Measurements from ENCODE around the gene CT45A7.
"Not testable (repeated sequence)": the region's sequence is repeated elsewhere in the genome, so short reads cannot be mapped to it uniquely, and the experiment has no call there.

The CT45A7 gene, protein sequence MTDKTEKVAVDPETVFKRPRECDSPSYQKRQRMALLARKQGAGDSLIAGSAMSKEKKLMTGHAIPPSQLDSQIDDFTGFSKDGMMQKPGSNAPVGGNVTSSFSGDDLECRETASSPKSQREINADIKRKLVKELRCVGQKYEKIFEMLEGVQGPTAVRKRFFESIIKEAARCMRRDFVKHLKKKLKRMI

DNA sequence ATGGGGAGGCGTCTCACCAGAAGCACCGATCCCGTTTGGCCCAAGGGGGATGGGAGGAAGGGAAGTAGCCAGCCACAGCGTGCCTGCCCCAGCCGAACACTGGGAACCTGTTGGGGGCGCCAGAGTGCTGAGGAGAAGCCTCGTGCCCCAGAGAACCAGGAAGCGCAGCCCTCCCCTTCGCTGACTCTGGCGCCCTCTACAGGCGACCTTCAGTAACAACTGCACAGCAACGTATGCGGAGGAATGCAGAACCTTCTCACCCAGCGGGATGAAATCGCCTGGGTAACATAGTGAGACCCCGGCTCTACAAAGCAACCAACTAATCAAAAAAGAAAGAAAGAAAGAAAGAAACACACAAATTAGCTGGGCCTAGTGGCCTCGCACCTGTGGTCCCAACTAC, at the start of gene CT45A7:
Gene CT45A7, minus strand, starts transcription at position 101 of the 400 bp plus-strand sequence. CDS start 3,747 bp downstream, outside the sequence.
- not testable (repeated sequence) for DNase-seq

DNA sequence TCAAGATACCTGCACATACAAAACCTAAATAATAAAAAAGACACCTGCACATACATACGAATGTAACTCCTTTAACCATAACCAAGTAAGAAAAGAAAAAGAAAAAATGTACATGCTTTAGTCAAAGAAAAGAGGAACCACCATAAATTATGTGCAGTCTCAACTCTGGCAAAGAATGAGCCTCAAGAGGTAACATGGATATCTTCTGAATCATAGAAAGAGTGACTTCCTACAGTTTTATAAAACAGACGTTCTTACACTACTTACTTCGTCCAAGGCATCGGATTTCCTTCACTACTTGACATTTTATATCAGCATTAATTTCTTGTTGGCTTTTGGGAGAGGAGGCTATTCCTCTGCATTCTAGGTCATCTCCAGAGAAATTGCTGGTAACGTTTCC, 45.7 kb upstream of the CT45A7 start:
- DNase-seq = not testable (repeated sequence)

DNA sequence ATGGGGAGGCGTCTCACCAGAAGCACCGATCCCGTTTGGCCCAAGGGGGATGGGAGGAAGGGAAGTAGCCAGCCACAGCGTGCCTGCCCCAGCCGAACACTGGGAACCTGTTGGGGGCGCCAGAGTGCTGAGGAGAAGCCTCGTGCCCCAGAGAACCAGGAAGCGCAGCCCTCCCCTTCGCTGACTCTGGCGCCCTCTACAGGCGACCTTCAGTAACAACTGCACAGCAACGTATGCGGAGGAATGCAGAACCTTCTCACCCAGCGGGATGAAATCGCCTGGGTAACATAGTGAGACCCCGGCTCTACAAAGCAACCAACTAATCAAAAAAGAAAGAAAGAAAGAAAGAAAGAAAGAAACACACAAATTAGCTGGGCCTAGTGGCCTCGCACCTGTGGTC, 34.6 kb upstream of the CT45A7 start, which contains the start of gene CT45A9:
Gene CT45A9, minus strand, starts transcription at position 101 of the 400 bp plus-strand sequence. CDS start 3,751 bp downstream, outside the sequence.
- not testable (repeated sequence) for DNase-seq

DNA sequence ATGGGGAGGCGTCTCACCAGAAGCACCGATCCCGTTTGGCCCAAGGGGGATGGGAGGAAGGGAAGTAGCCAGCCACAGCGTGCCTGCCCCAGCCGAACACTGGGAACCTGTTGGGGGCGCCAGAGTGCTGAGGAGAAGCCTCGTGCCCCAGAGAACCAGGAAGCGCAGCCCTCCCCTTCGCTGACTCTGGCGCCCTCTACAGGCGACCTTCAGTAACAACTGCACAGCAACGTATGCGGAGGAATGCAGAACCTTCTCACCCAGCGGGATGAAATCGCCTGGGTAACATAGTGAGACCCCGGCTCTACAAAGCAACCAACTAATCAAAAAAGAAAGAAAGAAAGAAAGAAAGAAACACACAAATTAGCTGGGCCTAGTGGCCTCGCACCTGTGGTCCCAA, 17.4 kb upstream of the CT45A7 start, which contains the start of gene CT45A8:
Gene CT45A8, minus strand, starts transcription at position 101 of the 400 bp plus-strand sequence. CDS start 3,755 bp downstream, outside the sequence.
- not testable (repeated sequence) for DNase-seq

DNA sequence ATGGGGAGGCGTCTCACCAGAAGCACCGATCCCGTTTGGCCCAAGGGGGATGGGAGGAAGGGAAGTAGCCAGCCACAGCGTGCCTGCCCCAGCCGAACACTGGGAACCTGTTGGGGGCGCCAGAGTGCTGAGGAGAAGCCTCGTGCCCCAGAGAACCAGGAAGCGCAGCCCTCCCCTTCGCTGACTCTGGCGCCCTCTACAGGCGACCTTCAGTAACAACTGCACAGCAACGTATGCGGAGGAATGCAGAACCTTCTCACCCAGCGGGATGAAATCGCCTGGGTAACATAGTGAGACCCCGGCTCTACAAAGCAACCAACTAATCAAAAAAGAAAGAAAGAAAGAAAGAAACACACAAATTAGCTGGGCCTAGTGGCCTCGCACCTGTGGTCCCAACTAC, 17.2 kb downstream of the CT45A7 start, which contains the start of gene CT45A2:
Gene CT45A2, minus strand, starts transcription at position 101 of the 400 bp plus-strand sequence. CDS start 3,747 bp downstream, outside the sequence.
- DNase-seq = not testable (repeated sequence)

DNA sequence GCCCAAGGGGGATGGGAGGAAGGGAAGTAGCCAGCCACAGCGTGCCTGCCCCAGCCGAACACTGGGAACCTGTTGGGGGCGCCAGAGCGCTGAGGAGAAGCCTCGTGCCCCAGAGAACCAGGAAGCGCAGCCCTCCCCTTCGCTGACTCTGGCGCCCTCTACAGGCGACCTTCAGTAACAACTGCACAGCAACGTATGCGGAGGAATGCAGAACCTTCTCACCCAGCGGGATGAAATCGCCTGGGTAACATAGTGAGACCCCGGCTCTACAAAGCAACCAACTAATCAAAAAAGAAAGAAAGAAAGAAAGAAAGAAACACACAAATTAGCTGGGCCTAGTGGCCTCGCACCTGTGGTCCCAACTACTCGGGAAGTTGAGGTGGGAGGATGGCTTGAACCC, 34.4 kb downstream of the CT45A7 start, which contains the start of gene CT45A6:
Gene CT45A6, minus strand, starts transcription at position 101 of the 400 bp plus-strand sequence. CDS start 3,794 bp downstream, outside the sequence.
- not testable (repeated sequence) for DNase-seq

DNA sequence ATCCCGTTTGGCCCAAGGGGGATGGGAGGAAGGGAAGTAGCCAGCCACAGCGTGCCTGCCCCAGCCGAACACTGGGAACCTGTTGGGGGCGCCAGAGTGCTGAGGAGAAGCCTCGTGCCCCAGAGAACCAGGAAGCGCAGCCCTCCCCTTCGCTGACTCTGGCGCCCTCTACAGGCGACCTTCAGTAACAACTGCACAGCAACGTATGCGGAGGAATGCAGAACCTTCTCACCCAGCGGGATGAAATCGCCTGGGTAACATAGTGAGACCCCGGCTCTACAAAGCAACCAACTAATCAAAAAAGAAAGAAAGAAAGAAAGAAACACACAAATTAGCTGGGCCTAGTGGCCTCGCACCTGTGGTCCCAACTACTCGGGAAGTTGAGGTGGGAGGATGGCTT, 51.7 kb downstream of the CT45A7 start, which contains the start of gene CT45A5:
Gene CT45A5, minus strand, starts transcription at position 101 of the 400 bp plus-strand sequence. CDS start 3,774 bp downstream, outside the sequence.
- DNase-seq = not testable (repeated sequence)

All from right forelimb (tissue), 1 donor.